PC-3 (cell line): ENCODE measurements around the gene APH1B.

Experiments used
- EZH2 ChIP-seq: fragments of 300-600 bp; sonication (generic); IDR thresholded peaks from one replicate; pipeline ENCODE4 v1.6.1; 2017; ENCODE audit warnings: antibody characterized with exemption, mild to moderate bottlenecking, low read length; ENCODE audit not compliant: unreplicated experiment
- EZH2phosphoT487 ChIP-seq: fragments of 300-600 bp; sonication (generic); IDR thresholded peaks from 2 replicates; pipeline ENCODE4 v1.6.1; 2018; ENCODE audit warnings: mild to moderate bottlenecking, antibody characterized with exemption, low read length, borderline replicate concordance
- TF ChIP-seq, protein P1 (sequence below): fragments of 300-600 bp; sonication (generic); conservative IDR thresholded peaks from 2 replicates; pipeline ENCODE4 v1.5.1; 2017; ENCODE audit warnings: antibody characterized with exemption, low read depth, mild to moderate bottlenecking, low read length

DNA sequence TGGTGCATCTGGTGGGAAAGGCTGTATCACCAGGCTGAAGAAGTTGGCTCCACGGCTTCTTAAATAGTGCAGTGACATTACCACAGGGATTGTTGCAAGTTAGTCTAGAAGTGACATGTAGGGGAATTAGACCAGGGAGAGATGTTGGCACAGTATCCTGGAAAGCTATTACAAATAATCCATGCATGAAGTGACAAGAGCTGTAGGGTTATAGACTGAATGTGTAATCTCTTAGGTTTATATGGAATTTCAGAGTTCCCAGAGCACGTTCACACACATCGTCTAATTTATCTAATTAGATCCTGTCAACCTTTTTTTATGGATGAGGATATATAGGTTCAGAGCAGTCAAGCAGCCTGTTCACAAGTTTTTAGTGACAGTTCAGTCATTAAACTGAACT lies 37.3 kb upstream of the APH1B start:
- TF ChIP-seq, protein P1, sequence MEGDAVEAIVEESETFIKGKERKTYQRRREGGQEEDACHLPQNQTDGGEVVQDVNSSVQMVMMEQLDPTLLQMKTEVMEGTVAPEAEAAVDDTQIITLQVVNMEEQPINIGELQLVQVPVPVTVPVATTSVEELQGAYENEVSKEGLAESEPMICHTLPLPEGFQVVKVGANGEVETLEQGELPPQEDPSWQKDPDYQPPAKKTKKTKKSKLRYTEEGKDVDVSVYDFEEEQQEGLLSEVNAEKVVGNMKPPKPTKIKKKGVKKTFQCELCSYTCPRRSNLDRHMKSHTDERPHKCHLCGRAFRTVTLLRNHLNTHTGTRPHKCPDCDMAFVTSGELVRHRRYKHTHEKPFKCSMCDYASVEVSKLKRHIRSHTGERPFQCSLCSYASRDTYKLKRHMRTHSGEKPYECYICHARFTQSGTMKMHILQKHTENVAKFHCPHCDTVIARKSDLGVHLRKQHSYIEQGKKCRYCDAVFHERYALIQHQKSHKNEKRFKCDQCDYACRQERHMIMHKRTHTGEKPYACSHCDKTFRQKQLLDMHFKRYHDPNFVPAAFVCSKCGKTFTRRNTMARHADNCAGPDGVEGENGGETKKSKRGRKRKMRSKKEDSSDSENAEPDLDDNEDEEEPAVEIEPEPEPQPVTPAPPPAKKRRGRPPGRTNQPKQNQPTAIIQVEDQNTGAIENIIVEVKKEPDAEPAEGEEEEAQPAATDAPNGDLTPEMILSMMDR, result no peak
- TF ChIP-seq EZH2 (no peak), EZH2phosphoT487 (no peak)
